Stimulated activated CD4-positive, alpha-beta T cell treated with anti-CD3 and anti-CD28 coated beads, Interleukin-12 subunit alpha, Interleukin-12 subunit beta, amount 100 ng/mL, for 24 hours (primary cell): ENCODE results near the gene UACA.

Experiments
- DNase-seq, 2 experiments: peaks; one replicate each; pipeline ENCODE4 v3.0.0-alpha.2; 2020; ENCODE audit warnings: low read depth in 2 of 2

UACA gene

GRCh38 chr15:70783041-70783440 lies 19.7 kb upstream of the UACA start:
- no peak for DNase-seq

- no peak for DNase-seq
Measured at GRCh38 chr15:70781236-70781635, 17.9 kb upstream of the UACA start.

GRCh38 chr15:70778258-70779076 lies 15.1 kb upstream of the UACA start:
- no peak for DNase-seq

- DNase-seq: no peak
Measured at GRCh38 chr15:70777170-70777926, 14.0 kb upstream of the UACA start.

- no peak for DNase-seq
Measured at GRCh38 chr15:70775160-70775559, 11.8 kb upstream of the UACA start.

GRCh38 chr15:70772402-70772801 lies 9.0 kb upstream of the UACA start:
- no peak for DNase-seq

GRCh38 chr15:70770863-70771262 lies 7.5 kb upstream of the UACA start:
- DNase-seq: no peak

GRCh38 chr15:70768257-70768883 lies 5.0 kb upstream of the UACA start:
- no peak for DNase-seq

GRCh38 chr15:70767667-70768066 lies 4.3 kb upstream of the UACA start:
- no peak for DNase-seq

- DNase-seq: no peak
Measured at GRCh38 chr15:70766597-70766996, 3.2 kb upstream of the UACA start.

- no peak for DNase-seq
Measured at GRCh38 chr15:70765504-70766281, 2.3 kb upstream of the UACA start.

GRCh38 chr15:70763950-70764730 lies 782 bp upstream of the UACA start:
- DNase-seq: no peak

- no peak for DNase-seq
Measured at GRCh38 chr15:70762469-70763119, 764 bp downstream of the UACA start.

GRCh38 chr15:70761931-70762468 lies 1.4 kb downstream of the UACA start:
- no peak for DNase-seq

- DNase-seq: no peak
Measured at GRCh38 chr15:70761046-70761445, 2.3 kb downstream of the UACA start.

GRCh38 chr15:70758790-70759462 lies 4.4 kb downstream of the UACA start:
- DNase-seq: no peak

- DNase-seq: no peak
Measured at GRCh38 chr15:70757627-70758026, 5.7 kb downstream of the UACA start.

GRCh38 chr15:70754862-70755261 lies 8.5 kb downstream of the UACA start:
- no peak for DNase-seq

- DNase-seq: no peak
Measured at GRCh38 chr15:70753101-70753829, 10.1 kb downstream of the UACA start.
